Activated CD8-positive, alpha-beta T cell treated with anti-CD3 and anti-CD28 coated beads, Interleukin-2, amount 10 ng/mL, durations not matched to agents 7 days and 5 days (primary cell): Measurements from ENCODE around the gene COL26A1. TPM values are rescaled to one million over a fixed set of nuclear protein-coding genes. Genes with fewer than 3 reads are reported as not detected.
"Not testable (repeated sequence)": the region's sequence is repeated elsewhere in the genome, so short reads cannot be mapped to it uniquely, and the experiment has no call there.

Source experiments
- ATAC-seq: fragments of 150-1000 bp; cut with Tn5 transposase; one replicate; pipeline ENCODE4 v1.10.0; 2021; ENCODE audit warnings: moderate library complexity
- CTCF ChIA-PET: fragments of 350-600 bp; sonication (Branson Sonifier 250); formaldehyde crosslinking; loops from one replicate; lab custom pipeline; 2021; ENCODE audit warnings: antibody characterized with exemption; lab: Charles Lee
- POLR2A ChIA-PET: fragments of 350-600 bp; sonication (Branson Sonifier 250); formaldehyde crosslinking; loops from one replicate; lab custom pipeline; 2021; ENCODE audit warnings: antibody characterized with exemption; lab: Charles Lee
- DNase-seq: peaks from one replicate; pipeline ENCODE4 v3.0.0-alpha.2; 2020
- H3K27ac Mint-ChIP-seq: one replicate; pipeline ENCODE4 v1.8.0; 2021; ENCODE audit warnings: mild to moderate bottlenecking, mixed read lengths
- H3K27me3 Mint-ChIP-seq: one replicate; pipeline ENCODE4 v1.8.0; 2021; ENCODE audit warnings: low read depth, mixed read lengths
- H3K36me3 Mint-ChIP-seq: one replicate; pipeline ENCODE4 v1.8.0; 2021; ENCODE audit warnings: low read depth, mixed read lengths
- H3K4me1 Mint-ChIP-seq: one replicate; pipeline ENCODE4 v1.8.0; 2021; ENCODE audit warnings: low read depth, mixed read lengths
- H3K4me3 Mint-ChIP-seq: one replicate; pipeline ENCODE4 v1.8.0; 2021; ENCODE audit warnings: mild to moderate bottlenecking, mixed read lengths
- H3K9me3 Mint-ChIP-seq: one replicate; pipeline ENCODE4 v1.8.0; 2022; ENCODE audit warnings: mixed read lengths; ENCODE audit not compliant: insufficient read depth
- total RNA-seq, 2 experiments: library from RNA; stranded (reverse); gene quantifications; one replicate each; pipeline ENCODE4 v1.2.3, GENCODE V29; 2021

COL26A1 gene
- total RNA-seq, 2 experiments from 2014 or later: not detected

GRCh38 chr7:101560856-101561255, 198.2 kb downstream of the COL26A1 start:
- Mint-ChIP-seq H3K27me3 (no peaks in the 10 kb centered on the region), H3K36me3 (no peaks in the 10 kb centered on the region), H3K4me3 (no peak overlapping the region), H3K9me3 (no peaks in the 10 kb centered on the region), H3K27ac (no peak overlapping the region), H3K4me1 (peaks cover 6% of the 10 kb centered on the region)
- no peak for ATAC-seq
- CTCF ChIA-PET: no interaction called here
- no peak for DNase-seq
- POLR2A ChIA-PET: no interaction called here

GRCh38 chr7:101561293-101561692, 198.6 kb downstream of the COL26A1 start:
- H3K27ac Mint-ChIP-seq, ATAC-seq, H3K36me3 Mint-ChIP-seq, H3K27me3 Mint-ChIP-seq, POLR2A ChIA-PET, CTCF ChIA-PET, H3K4me1 Mint-ChIP-seq, H3K9me3 Mint-ChIP-seq, H3K4me3 Mint-ChIP-seq, DNase-seq: not testable (repeated sequence)

GRCh38 chr7:101562531-101563197, 200.0 kb downstream of the COL26A1 start:
- no peaks in the 10 kb centered on the region for H3K9me3 Mint-ChIP-seq
- H3K27ac Mint-ChIP-seq: no peak overlapping the region
- peaks cover 17% of the 10 kb centered on the region for H3K4me1 Mint-ChIP-seq
- ATAC-seq (no peak), DNase-seq (no peak)
- H3K27me3 Mint-ChIP-seq: no peaks in the 10 kb centered on the region
- POLR2A ChIA-PET: no interaction called here
- H3K36me3 Mint-ChIP-seq: no peaks in the 10 kb centered on the region
- H3K4me3 Mint-ChIP-seq: no peak overlapping the region
- CTCF ChIA-PET: no interaction called here

GRCh38 chr7:101563198-101563901, 200.7 kb downstream of the COL26A1 start:
- CTCF ChIA-PET: no interaction called here
- Mint-ChIP-seq H3K4me1 (peaks cover 17% of the 10 kb centered on the region), H3K27ac (no peak overlapping the region), H3K4me3 (no peak overlapping the region), H3K27me3 (peaks cover 1% of the 10 kb centered on the region), H3K9me3 (no peaks in the 10 kb centered on the region), H3K36me3 (no peaks in the 10 kb centered on the region)
- ATAC-seq (no peak), DNase-seq (no peak)
- POLR2A ChIA-PET: no interaction called here

GRCh38 chr7:101563943-101564777, 201.5 kb downstream of the COL26A1 start:
- Mint-ChIP-seq H3K4me3 (no peak overlapping the region), H3K27ac (peak overlapping the region; percentile 12), H3K27me3 (peaks cover 7% of the 10 kb centered on the region), H3K36me3 (no peaks in the 10 kb centered on the region), H3K9me3 (no peaks in the 10 kb centered on the region), H3K4me1 (peaks cover 17% of the 10 kb centered on the region)
- CTCF ChIA-PET: no interaction called here
- ATAC-seq: peak; percentile 52
- DNase-seq: no peak
- POLR2A ChIA-PET: no interaction called here

- H3K4me3 Mint-ChIP-seq: no peak overlapping the region
- H3K36me3 Mint-ChIP-seq: no peaks in the 10 kb centered on the region
- no peak for ATAC-seq
- peaks cover 7% of the 10 kb centered on the region for H3K27me3 Mint-ChIP-seq
- no peak overlapping the region for H3K27ac Mint-ChIP-seq
- CTCF ChIA-PET: no interaction called here
- peaks cover 3% of the 10 kb centered on the region for H3K9me3 Mint-ChIP-seq
- H3K4me1 Mint-ChIP-seq: peaks cover 17% of the 10 kb centered on the region
- no peak for DNase-seq
- POLR2A ChIA-PET: no interaction called here
Observed at GRCh38 chr7:101564778-101565211, 202.1 kb downstream of the COL26A1 start.

GRCh38 chr7:101565601-101566209, 203.0 kb downstream of the COL26A1 start:
- no peak overlapping the region for H3K4me3 Mint-ChIP-seq
- H3K27ac Mint-ChIP-seq: no peak overlapping the region
- peaks cover 10% of the 10 kb centered on the region for H3K27me3 Mint-ChIP-seq
- H3K4me1 Mint-ChIP-seq: peaks cover 17% of the 10 kb centered on the region
- DNase-seq (no peak), ATAC-seq (no peak)
- ChIA-PET CTCF (no interaction called here), POLR2A (no interaction called here)
- peaks cover 5% of the 10 kb centered on the region for H3K9me3 Mint-ChIP-seq
- H3K36me3 Mint-ChIP-seq: no peaks in the 10 kb centered on the region

- no peak for DNase-seq
- peaks cover 5% of the 10 kb centered on the region for H3K9me3 Mint-ChIP-seq
- peaks cover 17% of the 10 kb centered on the region for H3K4me1 Mint-ChIP-seq
- ATAC-seq: no peak
- no peak overlapping the region for H3K4me3 Mint-ChIP-seq
- CTCF ChIA-PET: interaction anchor here (1.5 kb wide), 1 partner anchor 24 kb away, joined by 4 read pairs; no protein-coding TSS in a partner anchor
- H3K36me3 Mint-ChIP-seq: no peaks in the 10 kb centered on the region
- peaks cover 12% of the 10 kb centered on the region for H3K27me3 Mint-ChIP-seq
- POLR2A ChIA-PET: no interaction called here
- H3K27ac Mint-ChIP-seq: no peak overlapping the region
Observed at GRCh38 chr7:101567230-101567629, 204.6 kb downstream of the COL26A1 start.

GRCh38 chr7:101572156-101572555, 209.5 kb downstream of the COL26A1 start:
- POLR2A ChIA-PET: no interaction called here
- no peaks in the 10 kb centered on the region for H3K36me3 Mint-ChIP-seq
- no peak for DNase-seq
- peaks cover 25% of the 10 kb centered on the region for H3K27me3 Mint-ChIP-seq
- no peak overlapping the region for H3K4me3 Mint-ChIP-seq
- peaks cover 5% of the 10 kb centered on the region for H3K9me3 Mint-ChIP-seq
- ATAC-seq: no peak
- CTCF ChIA-PET: interaction anchor here (1.2 to 1.3 kb wide), 2 partner anchors 30 to 665 kb away, joined by 3 to 4 read pairs; no protein-coding TSS in a partner anchor
- H3K4me1 Mint-ChIP-seq: peaks cover 2% of the 10 kb centered on the region
- H3K27ac Mint-ChIP-seq: no peak overlapping the region

GRCh38 chr7:101575168-101575567, 212.5 kb downstream of the COL26A1 start:
- no peak for ATAC-seq
- H3K9me3 Mint-ChIP-seq: no peaks in the 10 kb centered on the region
- DNase-seq: no peak
- peaks cover 20% of the 10 kb centered on the region for H3K27me3 Mint-ChIP-seq
- H3K27ac Mint-ChIP-seq: no peak overlapping the region
- CTCF ChIA-PET: interaction anchor here (1.8 kb wide), 1 partner anchor 28 kb away, joined by 4 read pairs; no protein-coding TSS in a partner anchor
- POLR2A ChIA-PET: no interaction called here
- no peaks in the 10 kb centered on the region for H3K4me1 Mint-ChIP-seq
- H3K4me3 Mint-ChIP-seq: no peak overlapping the region
- no peaks in the 10 kb centered on the region for H3K36me3 Mint-ChIP-seq

- Mint-ChIP-seq H3K9me3 (no peaks in the 10 kb centered on the region), H3K4me1 (no peaks in the 10 kb centered on the region), H3K27me3 (peaks cover 17% of the 10 kb centered on the region), H3K4me3 (no peak overlapping the region), H3K36me3 (no peaks in the 10 kb centered on the region), H3K27ac (no peak overlapping the region)
- ATAC-seq (no peak), DNase-seq (no peak)
- CTCF ChIA-PET: interaction anchor here (1.8 kb wide), 1 partner anchor 27 kb away, joined by 4 read pairs; no protein-coding TSS in a partner anchor
- POLR2A ChIA-PET: no interaction called here
Observed at GRCh38 chr7:101575721-101576120, 213.0 kb downstream of the COL26A1 start.
